Pancreas (tissue), 10 donors: ENCODE measurements around the gene VEGFB. TPM values are rescaled to one million over a fixed set of nuclear protein-coding genes. Genes with fewer than 3 reads are reported as not detected.

Experiments used
- ATAC-seq, 4 donors: fragments of 200-7000 bp; cut with Tn5 transposase; one replicate each; pipeline versions ENCODE4 v1.8.0 to v1.9.1; 2020; ENCODE audit warnings: mild to moderate bottlenecking in 4 of 4, moderate library complexity in 4 of 4
- DNase-seq, 6 donors: peaks; one replicate each; pipeline ENCODE4 v3.0.0-alpha.2; 2020
- FAIRE-seq: peaks from 2 replicates; lab custom pipeline; 2012; peaks lifted over from hg19 to GRCh38; lab: Jason Lieb, UNC
- H3K27ac ChIP-seq, 4 donors: fragments of 200-600 bp; sonication (generic); 1 replicate in 3 of 4; 2 replicates in 1 of 4; pipeline versions ENCODE4 v1.5.0 to v1.8.0; 2020
- H3K27me3 ChIP-seq, 4 donors: fragments of 200-600 bp; one replicate each; pipeline ENCODE4 v1.8.0; 2021
- H3K36me3 ChIP-seq, 3 donors: fragments of 200-600 bp; sonication (generic) in 1 of 3; one replicate each; pipeline versions ENCODE4 v1.5.0 to v1.8.0; 2020 to 2021
- H3K4me1 ChIP-seq, 3 donors: fragments of 200-600 bp; one replicate each; pipeline ENCODE4 v1.8.0; 2021
- H3K4me3 ChIP-seq, 4 donors: fragments of 200-600 bp; sonication (generic) in 2 of 4; one replicate each; pipeline versions ENCODE4 v1.5.0 to v1.8.0; 2020 to 2021
- H3K9me3 ChIP-seq, 4 donors: fragments of 200-600 bp; one replicate each; pipeline ENCODE4 v1.8.0; 2021
- CTCF ChIP-seq, 4 donors: fragments of 200-600 bp; sonication (generic) in 3 of 4; IDR thresholded peaks; one replicate each; pipeline versions ENCODE4 v1.5.0 to v1.8.0; 2021; ENCODE audit warnings: antibody characterized with exemption in 4 of 4
- WGBS, 2 donors: extraction: QIAGEN DNeasy Blood & Tissue Kit; methylation state at CpG; one replicate each; pipeline ENCODE4 v1.1.7; 2013; 5-methylcytosine and 5-hydroxymethylcytosine counted together
- intact Hi-C, 3 donors: fragments of 100-400 bp; cut with DNase I; formaldehyde crosslinking; loops; one replicate each; pipeline versions ENCODE4 v1.11.1 to v1.14.2; 2022
- polyA plus RNA-seq, 2 donors: library from polyadenylated mRNA; stranded (reverse); fragments of 200-250 nt; gene quantifications; one replicate each; pipeline ENCODE4 v1.2.3, GENCODE V29; 2013
- total RNA-seq, 6 donors: library from RNA; stranded (reverse); fragmentation: NEBNext Ultra II Directional in 4 of 6; extraction: Animal tissue kit (Norgen Biotek cat#: 25700) in 4 of 6; gene quantifications; one replicate each; pipeline versions ENCODE4 v1.2.1 to v1.2.4, GENCODE V29; 2021 to 2023
- donor health status: healthy with polysubstance abuse.
- donor health status: DM: no; HTN: no; CAD: no; lungs with moderate emphysema.
- donor health status: DM: no; HTN: no; CAD: no.
- donor health status: control.
- donor health status: control.
- donor health status: Bipolar disorder and iron deficiency.
- donor health status: DM: yes; HTN: yes; CAD: no.
- donor health status: DM: no; HTN: no; CAD: no.
- donor health status: DM: no; HTN: no; CAD: no.
- donor health status: DM: yes; HTN: yes; CAD: no.

The VEGFB gene
- total and polyA plus RNA-seq, 8 donors: 54.1 to 115 (median 63.2) TPM

GRCh38 chr11:64219354-64219684, 15.1 kb upstream of the VEGFB start:
- Histone ChIP-seq H3K36me3 (no peaks in the 10 kb centered on the region), H3K27ac (peak overlapping the region in 2 of 4 donors; percentile 33 to 59), H3K4me3 (no peak overlapping the region), H3K27me3 (no peaks in the 10 kb centered on the region), H3K9me3 (no peaks in the 10 kb centered on the region), H3K4me1 (peaks cover 10 to 16% (median 14%) of the 10 kb centered on the region in 3 donors)
- ATAC-seq (peak in 1 of 4 donors; percentile 8), DNase-seq (peak in 2 of 6 donors; percentile 63 to 84), FAIRE-seq (no peak)
- TF ChIP-seq CTCF (IDR thresholded peaks at IDR 0.05): no peak
- WGBS, 2 donors: 52 to 55% methylated on average over 7 of the region's 7 CpGs
- intact Hi-C loops: no loop called here

GRCh38 chr11:64219755-64220154, 14.6 kb upstream of the VEGFB start:
- Histone ChIP-seq H3K4me1 (peaks cover 10 to 16% (median 14%) of the 10 kb centered on the region in 3 donors), H3K27me3 (no peaks in the 10 kb centered on the region), H3K27ac (no peak overlapping the region), H3K9me3 (no peaks in the 10 kb centered on the region), H3K4me3 (no peak overlapping the region), H3K36me3 (no peaks in the 10 kb centered on the region)
- DNase-seq (peak in 2 of 6 donors; percentile 18 to 70), ATAC-seq (no peak), FAIRE-seq (no peak)
- 88 to 92% methylated on average over 9 to 10 of the region's 10 CpGs for WGBS, 2 donors
- intact Hi-C loops: no loop called here
- TF ChIP-seq CTCF (IDR thresholded peaks at IDR 0.05): no peak

DNA sequence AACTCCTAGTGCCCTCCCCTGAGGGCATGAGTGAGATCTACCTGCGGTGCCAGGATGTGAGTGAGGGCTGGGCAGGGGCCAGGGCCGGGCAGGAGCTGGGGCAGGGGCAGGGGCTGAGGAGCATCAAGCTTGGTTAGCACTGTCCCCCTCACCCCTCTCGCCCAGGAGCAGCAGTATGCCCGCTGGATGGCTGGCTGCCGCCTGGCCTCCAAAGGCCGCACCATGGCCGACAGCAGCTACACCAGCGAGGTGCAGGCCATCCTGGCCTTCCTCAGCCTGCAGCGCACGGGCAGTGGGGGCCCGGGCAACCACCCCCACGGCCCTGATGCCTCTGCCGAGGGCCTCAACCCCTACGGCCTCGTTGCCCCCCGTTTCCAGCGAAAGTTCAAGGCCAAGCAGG, 14.1 kb upstream of the VEGFB start:
- FAIRE-seq (no peak), DNase-seq (peak in 2 of 6 donors; percentile 14 to 71)
- no peak for TF ChIP-seq CTCF (IDR thresholded peaks at IDR 0.05)

GRCh38 chr11:64220798-64221197, 13.6 kb upstream of the VEGFB start:
- no peaks in the 10 kb centered on the region for H3K36me3 ChIP-seq
- 88% methylated on average over 14 of the region's 14 CpGs for WGBS, 2 donors

More for the DNA sequence above, 14.1 kb upstream of the VEGFB start:
- intact Hi-C loops: no loop called here
- no peak for ATAC-seq
- H3K4me1 ChIP-seq: peaks cover 13 to 19% (median 16%) of the 10 kb centered on the region in 3 donors
- H3K4me3 ChIP-seq: no peak overlapping the region
- no peaks in the 10 kb centered on the region for H3K27me3 ChIP-seq
- no peak overlapping the region for H3K27ac ChIP-seq
- H3K9me3 ChIP-seq: no peaks in the 10 kb centered on the region
- WGBS, 2 donors: 87% methylated on average over 16 to 17 of the region's 17 CpGs
- H3K36me3 ChIP-seq: no peaks in the 10 kb centered on the region

More at GRCh38 chr11:64220798-64221197, 13.6 kb upstream of the VEGFB start:
- FAIRE-seq (no peak), DNase-seq (peak in 3 of 6 donors; percentile 15 to 76 (median 53)), ATAC-seq (no peak)
- H3K4me3 ChIP-seq: no peak overlapping the region
- no peak overlapping the region for H3K27ac ChIP-seq
- no peak for TF ChIP-seq CTCF (IDR thresholded peaks at IDR 0.05)
- no peaks in the 10 kb centered on the region for H3K9me3 ChIP-seq
- intact Hi-C loops: no loop called here
- no peaks in the 10 kb centered on the region for H3K27me3 ChIP-seq
- H3K4me1 ChIP-seq: peaks cover 15 to 21% (median 16%) of the 10 kb centered on the region in 3 donors
